Measurements from ENCODE around the gene PRKCG.

GRCh38 chr19:53896682-53897081, 14.7 kb downstream of the PRKCG start:
- TF ChIP-seq CTCF (conservative IDR thresholded peaks at IDR 0.05): no peak
- no peak for TF ChIP-seq ZFX (IDR thresholded peaks at IDR 0.05)
